Measurements from ENCODE around the gene MAP4K2. TPM values are rescaled to one million over a fixed set of nuclear protein-coding genes. Genes with fewer than 3 reads are reported as not detected.

MAP4K2 gene
- total RNA-seq, 1 donor from 2014 or later: 202 TPM

GRCh38 chr11:64844330-64845128 lies 41.5 kb upstream of the MAP4K2 start, which contains the start of gene CDC42BPG:
CDC42BPG (minus strand) TSS chr11:64844653; CDS start chr11:64844569, 84 bp downstream.
- peak; percentile 80 for DNase-seq (ENCODE audit: low spot score)
- no peaks in the 10 kb centered on the region for H3K9me3 Mint-ChIP-seq (ENCODE audit: unreplicated experiment)
- peaks cover 10% of the 10 kb centered on the region for H3K27me3 Mint-ChIP-seq (ENCODE audit: unreplicated experiment)
- peaks cover 7% of the 10 kb centered on the region for H3K4me1 Mint-ChIP-seq (ENCODE audit: unreplicated experiment)
- TF ChIP-seq, protein P1, sequence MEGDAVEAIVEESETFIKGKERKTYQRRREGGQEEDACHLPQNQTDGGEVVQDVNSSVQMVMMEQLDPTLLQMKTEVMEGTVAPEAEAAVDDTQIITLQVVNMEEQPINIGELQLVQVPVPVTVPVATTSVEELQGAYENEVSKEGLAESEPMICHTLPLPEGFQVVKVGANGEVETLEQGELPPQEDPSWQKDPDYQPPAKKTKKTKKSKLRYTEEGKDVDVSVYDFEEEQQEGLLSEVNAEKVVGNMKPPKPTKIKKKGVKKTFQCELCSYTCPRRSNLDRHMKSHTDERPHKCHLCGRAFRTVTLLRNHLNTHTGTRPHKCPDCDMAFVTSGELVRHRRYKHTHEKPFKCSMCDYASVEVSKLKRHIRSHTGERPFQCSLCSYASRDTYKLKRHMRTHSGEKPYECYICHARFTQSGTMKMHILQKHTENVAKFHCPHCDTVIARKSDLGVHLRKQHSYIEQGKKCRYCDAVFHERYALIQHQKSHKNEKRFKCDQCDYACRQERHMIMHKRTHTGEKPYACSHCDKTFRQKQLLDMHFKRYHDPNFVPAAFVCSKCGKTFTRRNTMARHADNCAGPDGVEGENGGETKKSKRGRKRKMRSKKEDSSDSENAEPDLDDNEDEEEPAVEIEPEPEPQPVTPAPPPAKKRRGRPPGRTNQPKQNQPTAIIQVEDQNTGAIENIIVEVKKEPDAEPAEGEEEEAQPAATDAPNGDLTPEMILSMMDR (IDR thresholded peaks at IDR 0.05; ENCODE audit: unreplicated experiment): peak; percentile 51
- peaks cover 1% of the 10 kb centered on the region for H3K36me3 Mint-ChIP-seq (ENCODE audit: low read depth, unreplicated experiment)
- H3K4me3 Mint-ChIP-seq (ENCODE audit: unreplicated experiment): peak within 1 kb of the TSS; percentile 92
- H3K27ac Mint-ChIP-seq (ENCODE audit: unreplicated experiment): no peak within 1 kb of the TSS

- Mint-ChIP-seq H3K9me3 (ENCODE audit: unreplicated experiment) (no peaks in the 10 kb centered on the region), H3K36me3 (ENCODE audit: low read depth, unreplicated experiment) (peaks cover 3% of the 10 kb centered on the region), H3K4me3 (ENCODE audit: unreplicated experiment) (peak overlapping the region; percentile 92), H3K27ac (ENCODE audit: unreplicated experiment) (no peak overlapping the region), H3K27me3 (ENCODE audit: unreplicated experiment) (peaks cover 10% of the 10 kb centered on the region), H3K4me1 (ENCODE audit: unreplicated experiment) (peaks cover 8% of the 10 kb centered on the region)
- TF ChIP-seq, protein P1 (IDR thresholded peaks at IDR 0.05; ENCODE audit: unreplicated experiment): no peak
- no peak for DNase-seq (ENCODE audit: low spot score)
Measured at GRCh38 chr11:64843686-64844329, 40.8 kb upstream of the MAP4K2 start.

DNA sequence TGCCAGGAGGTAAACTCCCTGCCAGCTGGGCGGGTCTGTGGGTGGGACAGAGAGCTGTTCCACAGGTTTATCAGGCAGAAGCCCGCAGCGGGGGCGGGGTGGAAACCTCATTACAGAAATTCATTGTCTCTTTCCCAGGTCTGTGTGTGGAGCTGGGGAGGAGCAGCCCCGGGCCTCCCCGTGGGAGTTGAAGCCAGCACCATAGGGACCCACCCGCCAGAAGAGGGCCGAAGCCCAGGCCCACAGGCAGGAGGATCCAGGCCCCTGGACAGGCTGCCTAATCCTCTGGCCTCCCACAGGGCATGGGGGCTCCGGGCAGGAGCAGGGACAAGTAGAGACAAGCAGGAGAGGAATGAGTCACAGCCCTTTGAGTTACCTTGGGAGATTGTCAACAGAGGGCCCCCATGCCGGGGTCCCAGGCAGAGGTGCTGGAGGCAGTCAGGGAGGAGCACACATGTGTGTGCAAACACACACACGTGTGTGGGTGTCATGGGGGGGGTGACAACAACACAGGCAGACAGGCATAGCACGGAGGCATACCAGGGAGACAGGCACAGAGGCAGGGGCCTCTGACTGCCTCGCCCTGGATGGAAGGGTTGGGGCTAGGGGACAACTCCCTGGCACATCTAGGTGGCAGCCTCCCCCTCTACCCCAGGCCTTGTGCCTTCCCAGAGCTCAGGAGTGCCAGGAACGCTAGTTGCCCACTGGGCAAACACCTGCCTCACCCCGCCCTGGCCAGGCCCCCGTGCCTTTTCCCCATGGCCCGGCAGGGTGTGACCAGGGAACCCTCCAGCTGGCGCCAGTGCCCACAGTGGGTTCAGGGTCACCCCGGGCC lies 40.1 kb upstream of the MAP4K2 start:
- Mint-ChIP-seq H3K4me3 (ENCODE audit: unreplicated experiment) (no peak overlapping the region), H3K4me1 (ENCODE audit: unreplicated experiment) (peaks cover 8% of the 10 kb centered on the region), H3K36me3 (ENCODE audit: low read depth, unreplicated experiment) (peaks cover 3% of the 10 kb centered on the region), H3K9me3 (ENCODE audit: unreplicated experiment) (no peaks in the 10 kb centered on the region), H3K27ac (ENCODE audit: unreplicated experiment) (no peak overlapping the region), H3K27me3 (ENCODE audit: unreplicated experiment) (peaks cover 7% of the 10 kb centered on the region)
- DNase-seq (ENCODE audit: low spot score): no peak
- TF ChIP-seq, protein P1 (IDR thresholded peaks at IDR 0.05; ENCODE audit: unreplicated experiment): no peak

GRCh38 chr11:64842366-64842759 lies 39.3 kb upstream of the MAP4K2 start:
- H3K9me3 Mint-ChIP-seq (ENCODE audit: unreplicated experiment): no peaks in the 10 kb centered on the region
- peaks cover 8% of the 10 kb centered on the region for H3K4me1 Mint-ChIP-seq (ENCODE audit: unreplicated experiment)
- no peak overlapping the region for H3K27ac Mint-ChIP-seq (ENCODE audit: unreplicated experiment)
- peaks cover 7% of the 10 kb centered on the region for H3K27me3 Mint-ChIP-seq (ENCODE audit: unreplicated experiment)
- H3K4me3 Mint-ChIP-seq (ENCODE audit: unreplicated experiment): no peak overlapping the region
- TF ChIP-seq, protein P1 (IDR thresholded peaks at IDR 0.05; ENCODE audit: unreplicated experiment): no peak
- no peak for DNase-seq (ENCODE audit: low spot score)
- peaks cover 3% of the 10 kb centered on the region for H3K36me3 Mint-ChIP-seq (ENCODE audit: low read depth, unreplicated experiment)
